NCI-H510A (cell line): ENCODE data around the gene XYLT1.
A peak's percentile ranks its signal among the peaks of the same experiment; 100 is the strongest.
"Not testable (repeated sequence)": the region's sequence is repeated elsewhere in the genome, so short reads cannot be mapped to it uniquely, and the experiment has no call there.

ENCODE experiments used
- DNase-seq: peaks from one replicate; lab custom pipeline; 2025; lab: John Stamatoyannopoulos, UW

The XYLT1 gene

DNA sequence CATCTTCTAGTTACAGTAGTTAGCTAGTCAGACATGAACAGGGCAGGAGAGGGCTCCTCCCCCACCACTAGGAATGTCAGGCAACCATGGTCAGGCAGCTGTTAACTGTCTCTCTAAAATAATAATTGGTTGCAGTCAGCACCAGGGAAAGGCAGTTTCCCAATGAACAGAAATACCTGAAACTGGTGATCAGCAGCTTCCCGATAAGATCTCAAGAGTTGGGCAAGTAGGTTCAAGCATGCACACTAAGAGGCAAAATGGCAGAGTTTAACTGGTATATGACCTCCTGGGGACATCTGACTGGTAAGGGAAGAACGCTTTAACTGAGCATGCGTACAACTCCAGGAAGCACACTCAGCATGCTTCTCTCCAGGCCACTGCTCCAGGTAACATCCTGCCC, 12.6 kb upstream of the XYLT1 start:
- no peak for DNase-seq

DNA sequence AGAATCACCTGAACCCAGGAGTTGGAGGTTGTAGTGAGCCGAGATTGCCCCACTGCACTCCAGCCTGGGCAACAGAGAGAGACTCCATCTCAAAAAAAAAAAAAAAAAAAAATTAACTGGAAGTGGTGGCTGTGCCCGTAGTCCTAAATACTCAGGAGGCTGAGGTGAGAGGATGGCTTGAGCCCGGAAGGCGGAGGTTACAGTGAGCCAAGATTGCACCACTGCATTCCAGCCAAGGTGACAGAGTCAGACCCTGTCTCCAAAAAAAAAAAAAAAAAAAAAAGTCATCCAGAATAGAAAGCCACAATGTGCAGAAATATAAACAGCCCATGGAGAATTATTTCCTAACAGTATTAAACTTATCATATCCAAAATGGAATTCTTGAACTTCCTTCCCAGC, 11.6 kb upstream of the XYLT1 start:
- not testable (repeated sequence) for DNase-seq

DNA sequence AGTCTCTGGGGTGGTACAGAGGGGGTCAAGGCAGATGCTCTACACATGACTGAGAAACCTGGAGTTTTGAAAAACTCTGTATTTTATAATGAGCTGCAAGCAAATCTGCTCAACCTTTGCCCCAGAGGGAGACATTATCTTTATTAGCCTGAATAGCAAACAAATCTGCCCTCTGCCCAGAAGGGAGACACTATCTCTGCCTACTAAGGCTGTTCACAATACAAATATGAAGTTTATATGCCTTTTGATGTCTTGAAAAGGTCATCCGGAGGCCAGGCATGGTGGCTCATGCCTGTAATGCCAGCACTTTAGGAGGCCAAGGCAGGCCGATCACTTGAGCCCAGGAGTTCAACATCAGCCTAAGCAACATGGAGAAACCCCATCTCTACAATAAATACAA, 11.0 kb upstream of the XYLT1 start:
- no peak for DNase-seq

DNA sequence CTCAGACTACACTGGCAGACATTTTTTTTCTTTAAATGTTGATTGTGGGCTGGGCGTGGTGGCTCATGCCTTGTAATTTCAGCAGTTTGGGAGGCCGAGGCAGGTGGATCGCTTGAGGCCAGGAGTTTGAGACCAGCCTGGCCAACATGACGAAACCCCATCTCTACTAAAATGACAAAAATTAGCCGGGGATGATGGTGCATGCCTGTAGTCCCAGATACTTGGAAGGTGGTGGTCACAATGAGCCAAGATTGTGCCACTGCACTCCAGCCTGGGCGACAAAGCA, 6.4 kb upstream of the XYLT1 start:
- not testable (repeated sequence) for DNase-seq

DNA sequence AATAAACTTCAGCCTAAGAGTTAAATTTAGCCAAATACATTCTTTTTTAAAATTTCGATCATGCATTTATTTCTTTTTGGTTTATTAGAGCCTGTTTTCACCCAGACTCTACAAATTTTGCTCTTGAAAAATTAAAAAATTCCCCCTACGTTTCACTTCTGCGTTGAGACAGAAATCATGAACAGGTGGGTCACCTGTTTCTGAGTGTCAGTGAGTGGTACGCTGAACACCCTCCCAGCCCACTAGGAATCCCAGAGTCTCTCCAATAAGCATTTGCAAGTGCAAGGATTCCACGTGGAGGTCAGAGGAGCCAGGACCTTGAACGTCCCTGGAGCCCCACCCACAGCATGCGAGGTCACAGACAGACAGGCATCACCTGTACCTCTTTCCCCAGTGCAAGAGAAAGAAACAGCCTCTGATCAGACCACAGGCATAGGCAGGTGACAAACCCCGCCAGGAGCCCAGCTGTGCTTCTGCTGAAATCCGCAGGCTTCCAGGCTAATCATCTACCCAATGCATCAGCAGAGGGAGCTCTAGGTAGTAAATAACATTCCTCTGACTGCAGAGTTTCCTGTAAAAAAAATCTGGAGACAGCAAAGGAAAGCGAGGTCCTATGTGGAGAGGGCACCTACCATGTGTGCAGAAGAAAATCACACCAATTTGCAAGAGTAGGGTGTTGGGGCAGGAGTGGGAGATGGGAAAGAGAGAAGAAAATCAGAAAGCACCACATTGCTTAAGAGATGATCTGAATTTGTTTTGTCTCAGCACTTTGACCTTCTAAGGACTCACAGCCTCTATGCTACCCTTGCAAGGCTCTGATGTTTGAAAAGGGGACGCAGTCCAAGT, 5.9 kb upstream of the XYLT1 start:
- peak; percentile 89 for DNase-seq

DNA sequence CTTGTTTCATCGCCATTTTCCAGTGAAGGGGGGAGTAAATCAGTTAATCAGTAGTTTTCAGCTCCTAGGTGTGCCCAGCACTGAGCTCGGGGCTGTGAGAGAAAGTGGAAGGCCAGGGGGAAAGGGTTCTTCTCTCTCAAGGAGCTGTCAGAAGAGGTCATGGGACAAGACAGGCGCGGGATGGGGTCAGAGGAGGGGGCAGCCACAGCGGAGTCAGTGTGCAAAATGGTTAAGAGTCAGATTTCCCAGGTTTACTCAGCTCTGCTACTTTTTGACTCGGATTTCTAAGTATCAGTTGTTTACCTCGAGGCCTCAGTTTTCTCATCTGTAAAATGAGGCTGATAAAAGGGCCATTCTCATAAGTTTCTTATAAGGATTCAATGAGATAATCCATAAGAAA, 4.3 kb upstream of the XYLT1 start:
- no peak for DNase-seq

DNA sequence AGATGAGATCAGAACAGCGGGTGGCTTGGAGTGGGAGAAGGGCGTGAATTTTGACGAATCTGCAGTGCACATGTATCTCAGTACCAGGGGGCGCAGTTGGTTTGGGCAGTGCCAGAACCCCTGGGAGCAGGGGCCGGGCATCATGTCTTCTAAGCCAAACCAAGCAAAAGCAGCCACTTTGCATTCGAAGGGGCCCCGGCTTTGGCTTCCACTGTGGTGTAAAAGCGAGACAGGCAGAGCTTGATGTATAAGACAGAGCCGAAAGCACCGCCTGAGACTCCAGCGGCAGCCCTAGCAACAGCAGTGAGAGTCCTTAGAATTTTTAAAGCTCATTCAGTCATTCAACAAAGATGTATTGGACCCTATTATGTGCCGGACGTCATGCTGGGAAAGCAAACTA, 3.8 kb upstream of the XYLT1 start:
- no peak for DNase-seq

DNA sequence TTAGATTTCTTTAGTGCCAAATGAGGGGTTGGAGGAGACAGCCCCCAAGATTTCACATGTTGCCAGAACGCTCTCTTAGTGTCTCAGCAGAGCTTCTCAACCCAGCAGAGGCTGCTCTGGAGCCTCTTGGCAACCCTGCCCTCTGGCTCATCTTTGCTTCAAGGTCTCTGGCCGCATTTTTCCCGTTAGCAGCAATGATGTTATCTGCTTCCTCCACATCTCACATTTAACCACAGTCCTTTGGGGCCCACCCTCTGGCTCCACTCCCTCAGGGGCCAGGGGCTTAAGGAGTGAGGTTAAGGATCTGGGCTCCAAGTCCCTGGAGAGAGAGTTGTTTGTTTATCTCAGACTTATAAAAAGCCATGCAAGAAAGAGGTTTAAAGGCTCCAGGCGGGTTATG, 3.3 kb upstream of the XYLT1 start:
- DNase-seq, result no peak

DNA sequence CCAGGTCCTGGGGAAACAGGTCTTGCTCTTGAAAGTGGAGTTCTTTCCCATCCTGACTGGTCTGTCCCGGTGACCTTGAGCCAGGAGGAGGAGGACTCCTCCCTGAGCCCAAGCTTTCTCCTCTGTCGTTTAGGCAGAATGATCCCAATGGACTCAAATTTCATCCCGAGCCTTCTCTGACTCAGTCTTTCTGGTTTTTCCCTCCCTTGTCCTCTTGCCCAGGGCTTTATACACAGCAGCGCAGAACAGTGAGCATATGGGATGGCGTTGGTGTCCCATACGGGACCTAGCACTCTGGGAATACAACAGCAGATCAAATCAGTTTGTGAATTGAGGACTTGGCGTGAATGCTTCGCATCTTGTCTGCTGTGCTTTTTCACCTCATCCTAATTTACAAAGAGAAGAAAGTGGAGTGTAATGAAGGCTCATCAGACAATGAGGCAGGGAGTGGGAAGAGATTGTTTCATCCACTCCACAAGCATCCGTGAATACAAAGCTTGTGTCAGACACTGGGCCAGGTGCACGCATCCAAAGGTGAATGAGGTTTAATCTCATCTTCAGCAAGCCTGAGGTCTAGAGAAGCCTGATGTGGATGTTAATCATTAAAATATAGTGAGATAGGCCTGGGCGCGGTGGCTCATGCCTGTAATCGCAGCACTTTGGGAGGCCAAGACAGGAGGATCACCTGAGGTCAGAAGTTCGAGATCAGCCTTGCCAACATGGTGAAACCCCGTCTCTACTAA, 1.1 kb upstream of the XYLT1 start:
- no peak for DNase-seq

DNA sequence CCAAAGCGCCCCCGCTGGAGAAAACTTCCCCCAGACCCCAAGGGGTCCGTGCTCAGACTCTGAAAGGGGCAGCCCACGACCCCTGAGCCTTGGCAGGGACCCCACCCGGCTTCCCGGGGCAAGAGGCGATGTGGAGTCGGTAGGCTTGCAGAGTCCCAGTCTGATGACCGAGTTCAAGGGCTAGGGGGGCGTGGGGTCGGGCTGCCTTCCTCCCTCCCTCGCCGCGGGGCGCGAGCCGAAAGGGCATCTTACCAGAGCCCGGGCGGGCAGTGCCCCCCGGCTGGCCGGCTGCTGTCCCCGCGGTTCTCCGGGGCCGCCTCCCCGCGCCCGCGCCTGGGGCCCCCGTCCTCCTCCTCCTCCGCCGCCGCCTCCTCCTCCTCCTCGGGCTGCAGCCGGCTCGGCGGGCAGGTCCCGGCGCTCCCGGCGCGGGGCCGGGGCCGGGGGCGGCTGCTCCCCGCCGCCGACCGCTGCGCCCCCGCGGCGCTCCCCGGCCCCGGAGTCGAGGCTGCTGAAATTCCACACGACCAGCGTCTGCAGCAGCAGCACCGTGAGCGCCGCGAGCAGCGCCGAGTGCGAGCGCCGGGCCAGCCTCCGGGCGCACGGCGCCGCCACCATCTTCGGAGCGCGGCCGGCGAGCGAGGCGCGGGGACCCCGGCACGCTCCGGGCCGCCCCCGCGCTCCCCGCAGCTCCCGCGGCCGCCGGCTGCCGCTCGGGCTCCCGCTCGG, 415 bp downstream of the XYLT1 start:
- peak; percentile 44 for DNase-seq

DNA sequence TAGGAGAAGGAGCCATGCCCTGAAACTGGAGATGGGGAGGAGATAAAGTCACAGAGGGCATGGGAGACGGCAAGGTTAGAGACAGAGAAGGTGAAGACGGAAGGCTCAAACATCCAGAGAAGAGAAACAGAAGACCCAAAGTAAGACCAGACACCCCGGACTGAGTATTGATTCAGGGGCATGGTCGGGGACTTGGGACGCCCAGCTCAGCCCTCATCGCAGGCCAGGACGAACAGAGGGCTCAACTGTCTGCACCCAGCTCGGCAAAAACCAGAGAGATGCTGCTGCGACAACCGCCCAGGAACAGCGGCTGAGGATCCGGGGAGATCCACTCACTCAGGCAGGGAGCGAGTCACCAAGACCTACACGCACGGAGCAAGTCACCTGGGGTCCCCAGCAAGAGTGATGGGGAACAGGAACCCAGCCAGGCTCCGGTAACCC, 999 bp downstream of the XYLT1 start:
- no peak for DNase-seq

DNA sequence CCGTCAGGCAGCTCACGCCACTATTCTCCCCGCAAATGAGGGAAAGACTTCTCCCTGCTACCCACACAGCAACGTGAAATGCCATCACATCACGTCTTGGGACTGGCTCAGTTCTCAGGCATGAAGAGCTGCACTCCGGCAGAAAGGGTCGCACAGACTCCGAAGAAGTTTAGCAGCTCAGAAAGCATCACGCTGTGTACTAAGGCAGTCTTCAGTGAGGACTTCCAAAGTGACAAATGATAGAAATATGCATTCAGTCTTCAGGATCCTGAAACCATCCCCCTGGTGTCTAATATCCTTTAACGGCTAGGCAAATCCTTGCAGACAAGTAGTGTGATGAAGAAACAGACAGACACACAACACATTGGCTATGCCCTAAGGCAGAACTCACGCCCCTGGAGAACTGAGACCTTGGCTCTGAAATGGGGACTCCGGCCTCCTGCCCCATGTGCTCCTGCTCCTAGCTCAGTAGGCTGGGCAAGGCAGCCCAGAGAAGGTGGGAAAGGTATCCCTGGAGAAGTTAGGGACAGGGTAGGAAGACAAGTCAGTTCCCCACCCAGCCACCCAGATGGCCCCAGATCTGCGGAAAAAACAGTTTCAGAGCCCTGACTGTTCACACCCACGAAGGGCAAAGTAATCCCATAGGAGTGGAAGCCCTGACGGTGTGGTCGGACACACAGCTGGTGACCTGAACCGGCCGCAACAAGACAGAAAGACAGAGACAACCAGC, 1.6 kb downstream of the XYLT1 start:
- no peak for DNase-seq

DNA sequence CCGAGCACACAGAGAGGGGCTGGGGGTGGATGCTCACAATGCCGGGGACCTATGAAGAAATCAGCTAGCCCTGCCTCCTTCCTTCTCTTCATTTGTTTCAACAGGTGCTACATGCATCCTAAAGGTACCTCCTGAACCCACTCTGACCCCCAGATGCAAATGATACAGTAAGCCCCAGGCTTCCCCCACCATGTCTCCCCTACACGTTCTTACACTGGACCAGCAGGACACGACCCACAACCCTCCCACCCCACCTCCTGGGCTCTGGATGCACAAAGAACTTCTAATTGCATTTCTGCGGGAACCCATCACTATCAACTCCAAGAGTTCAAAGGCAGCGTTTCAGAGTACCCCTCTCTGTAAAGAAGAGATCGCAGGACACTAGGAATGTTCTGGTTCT, 2.1 kb downstream of the XYLT1 start:
- DNase-seq, result no peak

DNA sequence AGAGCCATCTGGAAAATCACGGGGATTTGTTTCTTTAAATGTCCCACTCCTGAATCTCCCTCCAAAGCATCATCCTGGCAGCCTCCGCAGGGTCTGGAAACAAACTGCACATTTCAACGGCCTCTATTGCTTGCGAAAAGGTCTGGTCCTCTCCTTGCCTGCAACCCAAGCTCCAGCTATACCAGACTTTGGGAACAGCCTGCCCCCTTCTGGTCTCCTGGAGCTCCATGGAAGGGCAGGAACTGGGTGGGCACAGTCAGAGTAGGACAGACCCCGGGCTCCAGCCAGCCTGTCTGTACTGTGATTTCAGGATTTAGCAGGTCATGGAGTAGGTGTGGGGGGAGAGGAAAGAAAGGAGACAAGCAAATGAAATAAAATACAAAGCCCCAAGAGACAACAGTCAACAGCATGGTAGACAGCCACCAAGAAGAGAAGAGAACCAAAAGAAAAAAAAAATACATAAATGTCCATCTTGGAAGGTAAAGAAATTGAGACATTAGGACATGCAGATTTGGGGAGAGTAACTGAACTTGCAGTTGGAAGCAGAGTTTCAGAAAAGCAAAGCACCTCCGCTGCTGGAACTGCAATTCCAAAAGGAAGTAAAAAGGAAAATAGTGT, 2.7 kb downstream of the XYLT1 start:
- DNase-seq, result peak; percentile 78

DNA sequence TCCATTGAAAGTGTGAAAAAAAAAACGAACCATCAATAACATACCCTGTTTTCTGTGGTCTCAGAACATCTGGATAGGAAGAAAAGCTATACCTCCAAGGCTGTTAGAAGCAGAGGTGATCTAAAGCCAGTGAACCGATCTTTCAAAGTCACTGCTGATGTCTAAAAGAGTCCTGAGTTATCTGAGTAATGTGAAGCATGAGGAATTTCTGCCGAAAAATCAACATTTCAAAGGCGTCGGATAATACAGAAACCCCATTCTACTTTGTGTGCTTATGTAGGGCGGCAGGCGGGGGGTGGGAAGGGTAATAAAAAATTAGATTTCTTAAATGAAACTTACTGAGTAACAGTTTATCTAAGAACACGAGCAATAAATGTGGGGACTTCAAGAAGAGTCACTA, 3.9 kb downstream of the XYLT1 start:
- no peak for DNase-seq

DNA sequence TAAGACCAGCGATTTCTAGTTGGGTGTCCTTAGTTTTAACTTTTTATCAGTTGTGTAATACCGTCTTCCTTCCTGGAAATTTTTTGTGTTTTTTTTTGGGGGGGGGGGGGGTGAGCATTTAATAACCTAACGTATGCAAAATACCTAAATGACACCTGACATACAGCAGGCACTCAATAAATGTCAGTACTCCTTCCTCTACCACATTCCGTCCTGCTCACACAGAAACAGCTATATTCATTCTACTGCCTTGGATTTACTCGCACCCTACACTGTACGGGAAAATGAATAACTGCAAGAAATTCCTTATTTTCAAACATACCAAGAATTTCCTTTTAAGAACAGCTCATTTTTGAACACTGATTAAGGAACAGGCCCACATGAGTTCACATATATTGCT, 5.3 kb downstream of the XYLT1 start:
- no peak for DNase-seq

DNA sequence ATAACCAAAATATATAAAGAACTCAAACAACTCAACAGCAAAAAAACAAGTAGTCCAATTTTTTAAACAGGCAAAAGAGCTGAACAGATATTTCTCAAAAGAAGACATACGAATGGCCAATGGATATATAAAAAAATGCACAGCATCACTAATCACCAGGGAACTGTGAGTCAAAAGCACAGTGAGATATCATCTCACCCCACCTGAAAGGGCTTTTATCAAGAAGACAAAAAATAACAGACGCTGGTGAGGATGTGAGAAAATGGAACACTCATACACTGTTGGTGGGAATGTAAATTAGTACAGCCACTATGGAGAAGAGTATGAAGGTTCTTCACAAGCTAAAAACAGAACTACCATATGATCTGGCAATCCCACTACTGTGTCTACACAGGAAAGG, 7.4 kb downstream of the XYLT1 start:
- DNase-seq, result no peak

DNA sequence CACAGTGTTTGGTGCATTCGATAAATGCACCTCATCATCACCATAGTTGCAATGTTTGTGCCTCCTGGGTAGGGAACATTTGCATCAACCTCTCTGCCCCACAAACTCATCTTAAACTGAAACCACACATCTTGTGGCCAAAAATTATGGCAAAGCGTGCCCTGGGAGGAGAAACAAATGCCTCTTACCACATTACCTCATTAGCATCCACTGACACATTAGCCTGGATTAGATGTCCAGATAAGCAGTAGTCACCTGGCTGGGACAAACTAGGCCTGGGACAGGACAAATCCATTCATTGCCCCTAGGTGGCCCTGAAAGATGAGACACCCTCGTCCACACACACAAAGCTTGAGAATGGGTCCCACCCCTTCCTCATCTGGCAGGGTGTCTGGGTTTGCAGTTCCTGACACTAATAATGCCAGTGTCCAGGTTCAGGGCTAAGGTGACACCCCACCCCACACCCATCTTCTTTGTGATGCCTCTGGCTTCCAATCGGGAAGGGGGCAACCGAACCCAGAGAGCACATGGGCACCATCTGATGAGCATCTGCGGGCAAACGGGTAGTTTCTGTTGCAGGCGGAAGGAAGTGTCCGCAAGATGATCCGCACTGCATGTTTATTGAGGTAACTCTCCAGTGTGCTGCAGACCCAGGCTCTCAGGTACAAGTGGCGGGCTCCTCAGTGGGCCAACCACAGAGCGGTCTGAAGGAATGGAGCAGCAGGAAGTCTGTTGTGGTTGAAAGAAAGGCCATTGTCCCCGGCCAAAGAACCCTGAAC, 8.6 kb downstream of the XYLT1 start:
- DNase-seq, result no peak

DNA sequence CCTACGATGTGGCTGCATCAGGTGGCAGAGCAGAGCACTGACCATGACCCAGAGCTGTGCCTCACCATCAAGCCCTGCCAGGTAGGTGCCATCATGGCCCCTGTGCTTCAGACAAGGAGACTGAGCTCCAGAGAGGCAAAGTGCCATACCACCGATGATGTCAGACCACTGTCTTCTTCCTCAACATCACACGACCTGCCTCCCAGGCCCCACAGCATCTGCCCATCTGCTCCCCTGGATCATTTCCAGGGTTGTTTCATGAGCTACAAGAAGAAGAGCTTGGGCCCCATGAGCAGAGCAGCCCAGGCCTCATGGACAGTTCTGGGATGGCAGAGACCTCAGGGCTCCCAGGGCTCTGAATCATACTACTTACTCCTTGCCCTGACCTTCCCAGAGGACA, 9.9 kb downstream of the XYLT1 start:
- DNase-seq, result no peak

DNA sequence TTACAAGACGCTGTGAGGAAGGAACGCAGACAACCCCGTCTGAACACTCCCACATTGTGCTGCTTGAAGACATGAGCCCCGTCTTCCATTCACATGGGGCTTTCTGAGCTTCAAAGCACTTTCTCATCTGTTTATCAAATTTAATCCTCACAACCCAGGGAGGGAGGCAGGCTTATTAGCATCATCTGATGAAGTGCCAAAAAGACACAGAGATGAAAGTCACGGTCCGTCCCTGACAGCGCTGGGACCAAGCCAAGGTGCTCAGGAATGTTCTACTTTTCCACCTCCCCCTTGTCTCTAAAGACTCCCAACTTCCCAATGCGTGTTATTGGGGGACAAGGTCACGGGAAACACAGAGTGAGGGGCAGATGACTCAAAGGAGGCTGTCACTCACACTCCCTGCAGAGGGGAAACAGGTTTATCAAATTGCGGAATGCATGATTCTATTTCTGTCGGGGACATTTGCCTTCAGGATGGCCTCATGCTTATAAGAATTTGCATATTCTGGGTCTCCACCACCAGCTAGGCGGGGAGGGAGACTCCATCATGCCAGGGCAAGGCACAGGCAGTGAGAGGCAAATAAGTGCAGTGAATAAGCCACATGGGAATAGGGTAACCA, 10.7 kb downstream of the XYLT1 start:
- no peak for DNase-seq

DNA sequence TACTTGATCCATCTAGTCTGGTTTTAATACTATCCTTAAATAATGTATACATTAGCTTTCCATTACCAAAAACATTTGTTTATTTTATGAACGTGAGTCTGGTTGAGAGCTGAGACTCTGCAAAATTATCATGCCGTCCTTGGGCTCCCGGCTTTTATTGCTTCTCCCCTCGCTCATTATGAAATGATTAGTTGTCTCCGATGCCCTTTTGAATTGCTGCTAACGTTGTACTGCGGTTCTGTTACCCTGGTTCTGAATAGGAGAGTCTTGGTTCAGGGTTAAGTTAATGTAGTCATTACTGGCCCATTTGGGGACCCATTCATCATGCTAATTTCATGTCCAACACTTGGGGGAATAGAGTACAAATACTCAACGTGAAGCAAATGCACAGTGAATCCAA, 12.8 kb downstream of the XYLT1 start:
- no peak for DNase-seq
